Spleen (tissue), 11 donors: ENCODE data around the gene TUBGCP2. TPM values are rescaled to one million over a fixed set of nuclear protein-coding genes. Genes with fewer than 3 reads are reported as not detected.
"Not testable (repeated sequence)": the region's sequence is repeated elsewhere in the genome, so short reads cannot be mapped to it uniquely, and the experiment has no call there.

Experiments
- DNase-seq: peaks from one replicate; pipeline ENCODE4 v3.0.0-alpha.2; 2020
- H3K27ac ChIP-seq, 8 donors: fragments of 200-600 bp; sonication (generic) in 7 of 8; 1 replicate in 4 of 8; 2 replicates in 4 of 8; pipeline versions ENCODE4 v1.5.0 to v1.8.0; 2016 to 2021; ENCODE audit warnings: inconsistent platforms in 4 of 8, mild to moderate bottlenecking in 4 of 8, moderate library complexity in 1 of 8
- H3K27me3 ChIP-seq, 7 donors: fragments of 200-600 bp; sonication (generic) in 6 of 7; replicated peaks in 1 of 7; 1 replicate in 4 of 7; 2 replicates in 3 of 7; pipeline versions ENCODE4 v1.5.0 to v1.8.0; 2016 to 2021; ENCODE audit warnings: inconsistent platforms in 3 of 7, mild to moderate bottlenecking in 1 of 7
- H3K36me3 ChIP-seq, 6 donors: fragments of 200-600 bp; sonication (generic) in 5 of 6; 1 replicate in 4 of 6; 2 replicates in 2 of 6; pipeline versions ENCODE4 v1.5.0 to v1.8.0; 2016 to 2021; ENCODE audit warnings: inconsistent platforms in 2 of 6
- H3K4me1 ChIP-seq, 6 donors: fragments of 200-600 bp; sonication (generic) in 5 of 6; 1 replicate in 3 of 6; 2 replicates in 3 of 6; pipeline versions ENCODE4 v1.5.0 to v1.8.0; 2016 to 2021; ENCODE audit warnings: inconsistent platforms in 3 of 6
- H3K4me3 ChIP-seq, 8 donors: fragments of 200-600 bp; sonication (generic) in 7 of 8; 1 replicate in 4 of 8; 2 replicates in 4 of 8; pipeline versions ENCODE4 v1.5.0 to v1.8.0; 2016 to 2021; ENCODE audit warnings: inconsistent platforms in 4 of 8, mild to moderate bottlenecking in 4 of 8, moderate library complexity in 2 of 8
- H3K9me3 ChIP-seq, 8 donors: fragments of 200-600 bp; sonication (generic) in 7 of 8; 1 replicate in 4 of 8; 2 replicates in 4 of 8; pipeline versions ENCODE4 v1.5.0 to v1.8.0; 2016 to 2021; ENCODE audit warnings: inconsistent platforms in 4 of 8
- CTCF ChIP-seq, 11 experiments: fragments of 200-600 bp in 7 of 11; fragments of 450-650 bp in 4 of 11; sonication (generic) in 4 of 11; IDR thresholded peaks in 8 of 11; conservative IDR thresholded peaks in 3 of 11; 1 replicate in 7 of 11; 2 replicates in 4 of 11; pipeline versions ENCODE4 v1.4.0 to v1.8.0; 2016 to 2021; ENCODE audit warnings: antibody characterized with exemption in 11 of 11, inconsistent platforms in 4 of 11, mild to moderate bottlenecking in 1 of 11
- POLR2A ChIP-seq, 3 donors: fragments of 450-650 bp; IDR thresholded peaks; one replicate each; pipeline ENCODE4 v1.5.1; 2017; ENCODE audit warnings: antibody characterized with exemption in 3 of 3, mild to moderate bottlenecking in 1 of 3
- POLR2AphosphoS5 ChIP-seq, 3 donors: sonication (generic); formaldehyde crosslinking; IDR thresholded peaks; one replicate each; pipeline ENCODE4 v1.5.1; 2017; ENCODE audit warnings: antibody characterized with exemption in 3 of 3
- WGBS, 5 donors: extraction: QIAGEN DNeasy Blood & Tissue Kit in 3 of 5; methylation state at CpG; one replicate each; pipeline versions ENCODE4 v1.1.5 to v1.1.7; 2013 to 2018; 5-methylcytosine and 5-hydroxymethylcytosine counted together
- intact Hi-C: fragments of 100-400 bp; cut with DNase I; formaldehyde crosslinking; loops from one replicate; pipeline ENCODE4 v1.15.0; 2023; ENCODE audit warnings: low total_unique reads
- polyA plus RNA-seq, 3 donors: library from polyadenylated mRNA; stranded (reverse); fragments of 200-250 nt; gene quantifications; one replicate each; pipeline ENCODE4 v1.2.1, GENCODE V29; 2013
- total RNA-seq, 7 donors: library from RNA; depleted of rRNA in 3 of 7; stranded (reverse); fragments of >200 nt in 3 of 7; fragmentation: NEBNext Ultra II Directional in 4 of 7; extraction: Animal tissue kit (Norgen Biotek cat#: 25700) in 4 of 7; gene quantifications; one replicate each; pipeline versions ENCODE4 v1.1.0 to v1.2.1, GENCODE V29; 2016 to 2021
- donor health status: healthy with polysubstance abuse.
- donor health status: DM: no; HTN: no; CAD: no; lungs with moderate emphysema.
- donor health status: DM: no; HTN: no; CAD: no.
- donor health status: Bipolar disorder and iron deficiency.
- donor health status: healthy.
- donor health status: DM: no; HTN: no; CAD: no.
- donor health status: DM: yes; HTN: yes; CAD: no.

The TUBGCP2 gene
- total and polyA plus RNA-seq, 10 donors = 40.2 to 201 (median 57.6) TPM

- Histone ChIP-seq H3K27ac (no peak overlapping the region), H3K27me3 (peaks cover 3 to 78% (median 51%) of the 10 kb centered on the region in 7 donors), H3K4me3 (peak overlapping the region in 5 of 8 donors; percentile 8 to 67 (median 33)), H3K36me3 (no peaks in the 10 kb centered on the region), H3K4me1 (peaks cover 7 to 36% (median 29%) of the 10 kb centered on the region in 6 donors), H3K9me3 (peaks cover 0 to 8% (median 5%) of the 10 kb centered on the region in 8 donors)
- intact Hi-C loops = no loop called here
- TF ChIP-seq POLR2AphosphoS5 (IDR thresholded peaks at IDR 0.05) = no peak
- peak; percentile 81 for DNase-seq
- 16 to 31% (median 27%) methylated on average over 9 to 20 of the region's 20 CpGs for WGBS, 5 donors
Measured at GRCh38 chr10:133324857-133325260, 16.2 kb upstream of the TUBGCP2 start.

- Histone ChIP-seq H3K27me3 (peaks cover 3 to 78% (median 52%) of the 10 kb centered on the region in 7 donors), H3K36me3 (no peaks in the 10 kb centered on the region), H3K27ac (peak overlapping the region in 1 of 8 donors; percentile 13), H3K4me1 (peaks cover 7 to 30% (median 23%) of the 10 kb centered on the region in 6 donors), H3K4me3 (peak overlapping the region in 3 of 8 donors; percentile 14 to 67 (median 22)), H3K9me3 (peaks cover 0 to 8% (median 5%) of the 10 kb centered on the region in 8 donors)
- TF ChIP-seq POLR2A (IDR thresholded peaks at IDR 0.05) = no peak
- TF ChIP-seq CTCF (IDR thresholded peaks at IDR 0.05 in 8 of 11, conservative IDR thresholded peaks at IDR 0.05 in 3 of 11) = no peak
- TF ChIP-seq POLR2AphosphoS5 (IDR thresholded peaks at IDR 0.05) = peak in 2 of 3 donors; percentile 21 to 47
- peak; percentile 87 for DNase-seq
- 13 to 50% (median 19%) methylated on average over 2 to 13 of the region's 13 CpGs for WGBS, 5 donors
- intact Hi-C loops = no loop called here
Measured at GRCh38 chr10:133324198-133324792, 15.6 kb upstream of the TUBGCP2 start.

GRCh38 chr10:133322064-133322709 is 13.5 kb upstream of the TUBGCP2 start:
- intact Hi-C loops, DNase-seq, H3K27ac ChIP-seq, H3K36me3 ChIP-seq, H3K9me3 ChIP-seq, H3K4me3 ChIP-seq: not testable (repeated sequence)
- H3K27me3 ChIP-seq = peaks cover 3 to 68% (median 40%) of the 10 kb centered on the region in 7 donors
- 70 to 86% (median 80%) methylated on average over 8 to 12 of the region's 14 CpGs for WGBS, 5 donors
- H3K4me1 ChIP-seq = peaks cover 7 to 36% (median 29%) of the 10 kb centered on the region in 6 donors

GRCh38 chr10:133320852-133321422 is 12.3 kb upstream of the TUBGCP2 start:
- H3K9me3 ChIP-seq, DNase-seq, intact Hi-C loops, H3K36me3 ChIP-seq, H3K27ac ChIP-seq, H3K4me3 ChIP-seq: not testable (repeated sequence)
- Histone ChIP-seq H3K27me3 (peaks cover under 1 to 55% (median 28%) of the 10 kb centered on the region in 7 donors), H3K4me1 (peaks cover 5 to 30% (median 24%) of the 10 kb centered on the region in 6 donors)
- WGBS, 5 donors = 92 to 97% (median 95%) methylated on average over 6 of the region's 6 CpGs

GRCh38 chr10:133318494-133319127 is 9.9 kb upstream of the TUBGCP2 start:
- intact Hi-C loops = no loop called here
- no peak for TF ChIP-seq POLR2A (IDR thresholded peaks at IDR 0.05)
- peak in 2 of 3 donors; percentile 12 to 67 for TF ChIP-seq POLR2AphosphoS5 (IDR thresholded peaks at IDR 0.05)
- TF ChIP-seq CTCF (IDR thresholded peaks at IDR 0.05 in 8 of 11, conservative IDR thresholded peaks at IDR 0.05 in 3 of 11) = peak; percentile 53 to 91 (median 73)
- peak overlapping the region in 7 of 8 donors; percentile 2 to 63 (median 17) for H3K4me3 ChIP-seq
- 8 to 39% (median 9%) methylated on average over 11 to 51 of the region's 51 CpGs for WGBS, 5 donors
- peaks cover 0 to 8% (median 5%) of the 10 kb centered on the region in 8 donors for H3K9me3 ChIP-seq
- H3K4me1 ChIP-seq = peaks cover 0 to 15% (median 11%) of the 10 kb centered on the region in 6 donors
- peaks cover 0 to 32% (median 14%) of the 10 kb centered on the region in 7 donors for H3K27me3 ChIP-seq
- peak; percentile 93 for DNase-seq
- no peaks in the 10 kb centered on the region for H3K36me3 ChIP-seq
- no peak overlapping the region for H3K27ac ChIP-seq
